Measurements from ENCODE around the gene UNCX.
"Not testable (repeated sequence)": the region's sequence is repeated elsewhere in the genome, so short reads cannot be mapped to it uniquely, and the experiment has no call there.

The UNCX gene

DNA sequence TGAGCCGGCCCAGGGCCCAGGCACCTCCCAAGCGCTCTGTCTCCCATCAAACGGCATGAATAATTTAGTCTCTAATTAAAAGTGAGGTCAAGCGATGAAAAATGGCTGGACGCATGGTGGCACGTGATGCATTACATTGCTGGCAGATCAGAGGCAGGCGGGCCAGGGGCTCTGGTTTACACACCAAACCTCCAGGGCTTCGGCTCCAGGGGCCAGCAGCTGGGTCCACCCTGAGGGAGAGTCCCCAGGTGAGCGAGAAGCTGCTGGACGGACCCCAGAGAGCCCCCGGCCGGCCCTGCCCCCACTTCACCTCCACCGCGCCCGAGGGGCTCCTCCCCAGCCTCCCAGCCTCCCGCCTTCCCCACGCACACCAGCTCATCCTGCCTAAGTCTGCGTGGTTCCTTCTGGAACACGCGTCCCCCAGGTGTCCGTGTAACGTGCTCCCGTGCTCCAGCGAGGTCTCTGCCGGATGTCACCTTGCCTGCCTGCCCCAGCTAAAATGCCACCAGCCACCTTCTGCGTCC is 23.2 kb downstream of the UNCX start:
- FAIRE-seq (peak; percentile 67), DNase-seq (ENCODE audit: low spot score) (no peak)

DNA sequence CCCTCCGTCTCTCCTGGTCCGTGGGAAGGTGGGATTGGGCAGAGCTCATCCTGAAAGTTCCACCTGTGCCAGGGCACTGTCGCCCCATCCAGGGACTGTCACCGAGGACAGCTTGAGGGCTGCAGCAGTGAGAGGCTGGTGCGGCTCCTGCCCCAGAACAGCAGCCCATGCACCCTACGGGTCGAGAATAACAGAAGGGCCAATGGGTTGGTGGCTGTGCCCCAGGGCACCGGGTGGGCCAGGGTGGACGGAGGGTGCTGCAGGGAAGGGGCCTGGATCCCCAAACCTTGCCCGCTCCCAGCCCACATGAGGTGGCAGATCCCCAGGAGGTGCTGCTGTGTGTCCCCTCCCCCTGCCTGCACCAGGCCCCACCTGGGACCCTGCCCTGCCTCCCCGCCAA is 23.9 kb downstream of the UNCX start:
- no peak for DNase-seq (ENCODE audit: low spot score)
- peak; percentile 89 for FAIRE-seq

DNA sequence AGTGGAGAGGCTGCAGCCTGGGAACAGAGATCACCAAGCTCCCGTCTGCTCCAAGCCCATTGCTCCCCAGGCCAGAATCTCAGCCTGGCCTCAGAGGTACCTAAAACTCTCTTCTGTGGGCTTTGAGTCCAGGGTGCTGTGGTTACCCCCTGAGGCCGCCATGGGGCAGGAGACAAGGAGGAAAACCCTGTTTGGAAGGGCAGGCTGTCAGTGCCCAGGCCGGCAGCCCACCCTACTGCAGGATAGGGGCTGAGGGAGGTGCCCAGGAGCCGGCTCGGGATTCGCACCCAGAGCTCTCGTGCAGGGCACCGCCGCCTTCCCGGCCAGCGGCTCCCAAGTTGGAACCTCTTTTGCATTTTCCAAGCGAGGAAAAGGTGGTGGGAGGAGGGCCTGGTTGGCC is 24.5 kb downstream of the UNCX start:
- DNase-seq (ENCODE audit: low spot score) (no peak), FAIRE-seq (no peak)

DNA sequence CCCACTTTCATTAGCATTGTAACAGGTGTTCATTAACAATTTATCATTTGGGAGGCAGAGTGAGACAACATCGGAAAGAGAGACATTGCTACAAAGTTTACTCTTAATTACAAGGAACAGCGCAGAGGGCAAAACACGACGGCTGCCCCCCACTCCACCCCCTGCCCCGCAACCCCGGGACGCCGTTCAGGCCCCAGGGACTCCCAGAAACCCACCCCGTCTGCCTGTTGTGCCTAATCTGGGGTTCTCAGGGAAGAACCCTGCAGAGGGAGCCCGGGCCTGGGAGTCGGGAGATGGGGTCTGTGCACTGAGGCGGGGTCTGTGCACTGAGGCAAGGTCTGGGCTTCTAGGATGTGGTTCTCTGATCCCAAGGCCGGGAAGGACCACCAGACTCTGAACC is 25.2 kb downstream of the UNCX start:
- no peak for DNase-seq (ENCODE audit: low spot score)
- FAIRE-seq = no peak

DNA sequence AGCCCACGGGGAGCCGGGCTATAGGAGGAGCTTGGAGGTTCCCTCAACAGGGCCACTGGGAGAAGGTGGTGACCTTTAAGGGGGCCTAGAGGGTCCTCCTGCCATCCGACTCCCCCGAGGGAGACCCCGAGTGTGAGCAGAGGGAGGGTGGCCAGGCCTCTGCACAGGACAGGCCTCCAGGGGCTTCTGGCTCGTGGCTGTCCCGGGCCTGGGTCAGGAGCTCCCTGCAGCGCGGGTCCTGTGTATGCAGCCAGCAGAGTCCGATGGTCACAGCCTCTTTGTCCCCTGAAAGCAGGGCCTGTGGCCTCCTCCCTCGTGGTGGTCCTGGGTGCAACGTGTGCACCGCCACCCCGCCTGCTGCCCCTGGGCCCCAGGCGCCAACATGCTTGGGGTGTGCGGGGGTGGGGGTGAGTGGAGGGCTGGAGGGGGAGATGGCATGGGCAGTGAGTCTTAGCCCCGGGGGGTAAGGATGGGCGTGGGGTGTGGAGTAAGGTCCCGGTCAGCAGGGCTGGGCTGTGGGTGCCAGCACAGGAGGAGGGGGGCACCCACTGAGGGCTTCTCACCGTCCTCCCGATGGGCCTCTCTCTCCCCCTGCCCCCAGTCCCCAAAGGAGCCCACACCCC is 27.1 kb downstream of the UNCX start:
- no peak for DNase-seq (ENCODE audit: low spot score)
- FAIRE-seq = peak; percentile 58

DNA sequence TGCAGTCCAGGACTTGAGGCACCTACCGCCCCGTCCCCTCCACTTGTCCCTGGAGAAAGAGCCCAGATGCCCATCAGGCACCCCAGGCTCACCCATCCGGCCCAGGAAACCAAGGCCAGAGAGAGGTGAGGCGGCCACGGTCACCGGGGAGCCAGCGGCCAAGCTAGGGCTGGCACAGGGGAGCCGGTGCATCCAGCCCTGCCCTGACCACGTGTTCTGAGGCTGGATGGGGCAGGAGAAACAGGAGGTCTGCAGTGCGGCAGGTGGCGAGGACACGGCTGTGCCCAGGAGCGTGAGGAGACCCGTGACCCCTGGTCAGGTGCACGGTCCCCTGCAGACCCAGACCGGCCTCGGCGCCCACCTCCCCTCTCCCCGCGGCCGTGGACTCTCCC is 27.6 kb downstream of the UNCX start:
- DNase-seq (ENCODE audit: low spot score) (no peak), FAIRE-seq (peak; percentile 55)

DNA sequence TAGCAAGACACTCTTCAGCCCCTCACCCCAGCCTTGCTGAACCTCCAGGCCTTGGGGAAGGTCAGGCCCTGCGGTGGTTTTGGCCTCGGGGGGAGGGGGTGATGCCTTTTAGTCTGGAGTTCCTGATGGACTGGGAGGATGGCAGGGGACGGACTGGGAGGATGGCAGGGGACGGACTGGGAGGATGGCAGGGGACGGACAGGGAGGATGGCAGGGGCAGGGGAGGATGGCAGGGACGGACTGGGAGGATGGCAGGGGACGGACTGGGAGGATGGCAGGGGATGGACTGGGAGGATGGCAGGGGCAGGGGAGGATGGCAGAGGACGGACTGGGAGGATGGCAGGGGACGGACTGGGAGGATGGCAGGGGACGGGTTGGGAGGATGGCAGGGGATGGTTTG is 28.4 kb downstream of the UNCX start:
- not testable (repeated sequence) for DNase-seq (ENCODE audit: low spot score)
- peak; percentile 100 for FAIRE-seq

DNA sequence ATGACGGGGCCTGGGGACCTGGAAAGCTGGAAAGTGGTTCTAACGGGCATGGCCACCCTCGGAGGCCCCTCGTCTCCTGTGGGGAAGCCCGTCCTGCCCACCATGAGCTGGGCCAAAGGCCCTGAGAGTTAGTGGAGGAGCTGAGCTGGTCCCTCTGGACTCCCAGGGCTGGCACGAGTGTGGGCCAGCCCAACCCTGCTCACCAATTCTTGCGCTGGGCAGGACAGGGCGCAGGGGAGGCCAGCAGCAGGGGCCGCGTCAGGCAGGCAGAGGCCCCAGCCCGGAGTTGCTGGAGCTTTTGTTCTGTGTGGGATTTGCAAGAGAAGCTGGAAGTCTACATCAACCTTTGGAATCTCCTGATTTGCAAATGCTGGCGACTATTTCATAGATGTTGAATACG is 29.8 kb downstream of the UNCX start:
- DNase-seq (ENCODE audit: low spot score) (no peak), FAIRE-seq (no peak)

DNA sequence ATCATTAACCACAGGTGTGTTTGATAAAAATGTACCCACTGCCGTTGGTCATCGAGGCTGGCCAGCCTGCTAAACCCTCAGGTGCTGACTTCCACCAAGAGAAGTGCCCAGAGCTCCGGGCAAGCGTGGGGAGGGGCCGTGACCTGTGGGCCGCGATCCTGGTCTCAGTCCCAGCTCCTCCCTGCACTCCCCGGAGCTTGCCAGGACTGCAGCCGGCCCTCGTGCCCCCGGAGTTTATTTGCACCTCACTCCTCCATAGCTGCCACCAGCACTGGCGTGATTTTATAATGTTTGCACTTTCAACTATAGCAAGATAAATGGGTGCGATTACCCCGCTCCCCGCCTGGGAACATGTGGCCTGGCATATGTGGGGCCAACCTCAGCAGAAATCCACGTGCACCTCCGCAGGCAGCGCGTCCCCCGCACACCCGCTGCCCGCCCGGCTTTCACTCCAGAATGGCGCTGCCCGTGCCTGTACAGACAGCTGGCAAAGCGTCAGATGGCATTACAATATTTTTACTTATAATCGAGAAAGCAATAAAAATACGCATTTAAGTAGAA is 30.8 kb downstream of the UNCX start:
- FAIRE-seq (peak; percentile 93), DNase-seq (ENCODE audit: low spot score) (no peak)

DNA sequence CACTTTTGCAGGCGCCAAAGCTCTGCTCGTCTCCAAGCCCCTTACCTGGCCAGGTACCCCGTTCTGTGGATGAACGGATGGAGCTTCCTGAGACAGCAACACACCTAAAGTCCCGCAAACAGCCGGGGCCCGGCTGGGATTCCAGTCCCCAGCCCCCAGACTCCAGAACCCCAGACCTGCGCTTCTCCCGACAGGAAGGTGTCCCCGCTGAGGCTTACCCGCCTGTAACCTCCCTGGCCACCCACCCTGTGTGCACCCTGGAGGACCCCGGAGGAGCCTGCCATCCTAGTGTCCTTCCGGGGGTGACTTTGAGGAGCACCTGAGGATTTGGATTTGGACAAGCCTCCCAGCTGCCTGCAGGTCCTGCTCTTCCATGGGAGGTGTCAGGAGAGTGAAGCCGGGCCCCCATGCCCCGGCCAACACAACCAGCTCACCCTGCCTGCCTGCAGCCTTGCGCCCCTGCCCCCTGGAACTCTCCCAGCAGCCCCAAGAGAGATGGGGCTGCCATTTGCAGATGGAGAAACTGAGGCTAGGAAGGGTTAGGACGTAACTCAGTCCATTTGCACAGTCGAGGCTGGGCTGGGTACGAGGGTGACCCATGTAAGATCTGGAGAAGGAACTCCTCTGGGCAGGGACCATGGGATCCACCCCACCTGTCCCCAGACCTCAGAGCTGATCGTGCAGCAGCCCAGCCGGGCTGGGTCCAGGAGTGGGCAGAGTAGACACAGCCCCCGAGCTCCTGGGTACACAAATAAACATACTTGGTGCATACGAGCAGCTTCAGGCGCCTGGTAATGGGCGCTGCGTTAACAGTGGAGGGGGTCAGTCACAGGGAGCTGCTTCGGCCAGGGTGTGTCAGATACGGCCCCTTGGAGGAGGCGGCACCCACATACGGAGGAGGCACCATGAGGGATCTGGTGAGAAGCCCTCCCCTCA is 31.9 kb downstream of the UNCX start:
- DNase-seq (ENCODE audit: low spot score) (no peak), FAIRE-seq (peak; percentile 77)

DNA sequence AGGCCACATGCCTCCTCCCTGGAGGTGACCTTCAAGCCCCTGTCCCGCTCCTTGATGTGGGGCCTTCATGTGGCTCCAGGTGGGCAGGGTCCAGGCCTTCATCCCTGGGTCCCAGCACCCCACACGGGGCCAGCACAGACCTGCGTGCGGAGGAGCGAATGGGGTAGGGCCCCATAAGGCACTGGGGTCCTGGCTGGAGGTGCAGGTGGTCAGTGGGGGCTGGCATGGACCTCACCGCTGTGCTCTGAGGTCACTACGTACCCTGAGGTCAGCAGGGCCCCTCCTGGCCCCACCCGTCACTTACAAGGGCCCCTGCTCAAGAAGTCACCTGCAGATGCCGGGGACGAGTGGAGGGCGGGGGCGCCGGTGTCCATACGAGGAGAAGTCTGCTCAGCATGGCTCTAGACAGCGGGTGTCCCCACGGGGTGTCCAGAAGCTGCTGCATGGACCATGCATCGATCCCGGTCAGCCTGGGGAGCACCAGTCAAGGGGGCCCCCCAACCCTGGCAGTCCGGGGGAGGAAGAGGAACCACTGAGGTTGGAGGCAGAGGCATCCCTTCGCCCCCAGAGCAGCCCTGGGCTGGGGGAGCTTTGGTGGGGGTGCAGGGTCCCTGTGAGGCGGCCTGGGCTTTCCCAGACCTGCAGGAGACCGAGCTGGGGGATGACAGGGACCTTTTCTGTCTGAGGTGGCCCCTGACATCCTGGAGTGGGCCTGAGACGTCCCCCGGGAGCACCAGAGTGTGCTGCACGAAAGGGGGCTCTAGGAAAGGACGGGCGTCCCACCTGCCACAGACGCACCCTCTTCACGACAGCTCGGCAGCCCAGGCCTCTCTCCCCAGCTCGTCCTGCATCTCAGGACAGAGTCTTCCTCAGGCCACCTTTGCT is 34.6 kb downstream of the UNCX start:
- peak; percentile 32 for FAIRE-seq

DNA sequence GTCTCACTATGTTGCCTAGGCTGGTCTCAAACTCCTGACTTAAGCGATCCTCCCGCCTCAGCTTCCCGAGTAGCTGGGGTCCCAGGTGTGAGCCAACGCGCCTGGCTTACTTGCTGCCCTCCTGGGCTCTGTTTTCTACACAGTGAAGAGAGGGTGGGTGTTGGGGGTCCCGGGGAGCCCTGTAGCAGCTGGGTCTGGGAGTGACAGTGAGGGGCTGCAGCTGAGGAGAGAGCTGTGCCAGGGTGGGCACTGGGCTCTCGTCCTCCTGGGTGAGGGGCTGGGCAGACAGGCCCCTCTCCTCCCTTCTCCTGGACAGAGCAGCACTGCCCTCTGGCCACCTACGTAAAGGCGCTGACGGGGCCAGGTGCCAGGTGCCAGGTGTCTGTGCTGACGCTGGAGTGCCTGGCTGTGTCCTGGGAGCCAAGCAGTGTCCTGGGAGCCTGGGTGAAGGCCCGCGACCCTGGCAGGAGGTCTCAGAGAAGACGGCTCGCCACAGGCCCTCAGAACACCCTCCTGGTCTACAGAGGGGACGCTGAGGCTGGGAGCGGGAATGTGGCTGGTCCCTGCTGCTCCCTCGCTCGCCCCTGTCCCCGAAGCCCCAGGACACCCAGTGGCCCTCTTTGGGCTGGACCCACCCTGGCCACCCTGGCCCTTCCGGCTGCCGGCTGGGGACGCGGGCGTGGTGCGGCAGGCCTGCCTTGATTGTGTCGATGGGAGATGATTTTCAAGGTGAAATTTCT is 35.6 kb downstream of the UNCX start:
- peak; percentile 30 for FAIRE-seq
- DNase-seq (ENCODE audit: low spot score) = no peak

More for the DNA sequence above, 34.6 kb downstream of the UNCX start:
- no peak for DNase-seq (ENCODE audit: low spot score)

DNA sequence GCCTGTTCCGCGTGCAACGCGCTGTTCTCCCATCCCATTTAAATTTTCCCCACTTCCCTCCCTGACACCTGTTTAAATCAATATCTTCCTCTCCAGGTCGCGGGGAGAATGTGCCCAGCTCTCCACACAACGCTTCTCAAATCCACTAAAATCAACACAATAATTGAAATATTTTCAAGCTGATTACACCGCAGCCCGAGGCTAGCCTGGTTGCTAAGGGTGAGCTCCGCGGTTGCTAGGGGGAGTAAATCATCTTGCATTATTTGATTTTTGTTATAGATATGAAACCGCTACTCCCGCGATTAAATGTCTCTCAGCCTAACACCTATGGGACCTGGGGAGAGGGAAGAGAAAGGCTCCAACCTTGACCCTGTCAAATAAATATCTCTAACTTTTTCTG is 36.2 kb downstream of the UNCX start:
- peak; percentile 76 for FAIRE-seq
- no peak for DNase-seq (ENCODE audit: low spot score)

DNA sequence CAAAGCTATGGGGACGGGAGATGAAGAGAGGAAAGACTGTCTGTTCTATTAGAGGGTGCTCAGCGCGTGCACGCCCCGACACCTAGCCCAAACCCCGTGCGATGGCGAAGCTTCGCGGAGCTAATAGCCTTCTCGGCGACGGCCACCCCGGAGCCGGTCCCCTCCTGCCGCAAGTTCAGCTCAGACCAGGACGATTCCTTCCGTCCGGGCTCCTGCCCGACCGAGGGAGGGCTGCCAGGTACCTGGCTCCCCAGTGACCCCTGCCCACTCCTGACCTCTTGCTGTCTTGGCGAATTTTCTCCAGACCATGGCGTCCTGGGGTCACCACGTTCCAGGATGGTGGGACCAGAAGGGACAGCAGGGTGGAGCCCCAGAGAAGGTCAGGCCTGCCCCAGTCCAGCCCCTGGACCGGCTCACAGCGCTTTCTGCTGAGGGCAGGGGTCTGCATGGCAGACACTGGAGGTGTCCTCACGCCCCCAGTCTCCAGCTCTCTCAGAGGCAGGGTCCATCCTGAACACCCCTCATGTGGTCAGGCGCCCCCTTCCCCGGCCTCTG is 36.7 kb downstream of the UNCX start:
- DNase-seq (ENCODE audit: low spot score) (no peak), FAIRE-seq (no peak)

DNA sequence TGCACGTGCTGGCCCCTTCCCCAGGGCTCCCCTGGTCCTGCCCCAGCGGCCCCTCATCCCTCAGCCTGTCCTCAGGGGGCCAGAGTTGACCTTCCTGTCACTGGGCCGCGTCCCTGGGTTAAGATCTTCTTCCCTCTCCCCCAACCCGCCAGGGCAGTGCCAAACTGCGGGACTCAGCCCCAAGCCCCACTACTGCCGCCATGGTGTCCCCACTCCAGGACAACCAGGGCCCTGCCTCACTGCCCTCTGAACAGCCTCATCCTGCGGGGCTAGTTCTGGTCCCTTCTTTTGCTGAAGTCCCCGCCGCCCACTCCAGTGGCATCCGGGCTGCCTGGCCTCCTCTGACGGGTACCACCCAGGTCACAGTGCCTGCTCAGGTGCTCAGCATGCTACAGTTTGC is 37.5 kb downstream of the UNCX start:
- DNase-seq (ENCODE audit: low spot score) = no peak
- peak; percentile 32 for FAIRE-seq

DNA sequence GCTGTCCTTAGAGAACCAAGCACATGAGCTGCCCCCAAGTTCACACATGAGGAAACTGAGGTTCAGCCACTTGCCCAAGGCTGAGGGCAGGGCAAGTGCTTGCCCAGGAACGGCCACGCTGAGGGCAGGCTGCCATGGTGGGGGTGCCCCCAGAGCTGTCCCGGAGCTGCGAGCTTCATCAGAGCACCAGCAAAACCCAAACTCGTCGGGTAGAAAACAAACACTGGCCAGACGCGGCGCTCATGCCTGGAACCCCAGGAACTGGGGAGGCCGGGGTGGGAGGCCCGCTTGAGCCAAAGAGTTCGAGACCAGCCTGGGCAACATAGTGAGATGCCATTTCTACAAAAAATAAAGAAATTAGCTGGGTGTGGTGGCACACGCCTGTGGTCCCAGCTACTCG is 38.4 kb downstream of the UNCX start:
- FAIRE-seq = peak; percentile 23
- no peak for DNase-seq (ENCODE audit: low spot score)

DNA sequence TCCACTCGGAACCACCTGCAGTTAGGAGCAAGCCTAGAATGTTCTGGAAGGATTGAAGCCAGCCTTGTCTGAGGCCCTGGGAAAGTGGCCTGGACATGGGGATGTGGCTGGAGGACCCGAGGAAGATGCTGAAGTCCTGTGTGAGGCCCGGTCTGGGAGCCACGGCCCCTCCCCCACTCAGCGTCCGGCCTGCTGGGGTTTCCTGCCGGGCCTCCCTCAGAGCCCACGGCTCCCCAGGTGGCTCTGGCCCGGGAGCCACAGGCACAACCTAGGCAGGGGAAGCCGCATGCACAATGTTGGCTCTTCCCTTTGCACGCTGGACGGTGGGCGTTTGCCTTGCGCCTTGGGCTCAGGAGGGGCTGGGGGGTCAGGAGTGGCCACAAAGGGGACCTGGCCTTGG is 39.0 kb downstream of the UNCX start:
- FAIRE-seq (no peak), DNase-seq (ENCODE audit: low spot score) (no peak)

DNA sequence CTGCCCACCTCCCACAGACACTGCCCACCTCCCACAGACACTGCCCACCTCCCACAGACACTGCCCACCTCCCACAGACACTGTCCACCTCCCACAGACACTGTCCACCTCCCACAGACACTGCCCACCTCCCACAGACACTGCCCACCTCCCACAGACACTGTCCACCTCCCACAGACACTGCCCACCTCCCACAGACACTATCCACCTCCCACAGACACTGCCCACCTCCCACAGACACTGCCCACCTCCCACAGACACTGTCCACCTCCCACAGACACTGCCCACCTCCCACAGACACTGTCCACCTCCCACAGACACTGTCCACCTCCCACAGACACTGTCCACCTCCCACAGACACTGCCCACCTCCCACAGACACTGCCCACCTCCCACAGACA is 39.5 kb downstream of the UNCX start:
- FAIRE-seq = peak; percentile 100
- DNase-seq (ENCODE audit: low spot score) = not testable (repeated sequence)

DNA sequence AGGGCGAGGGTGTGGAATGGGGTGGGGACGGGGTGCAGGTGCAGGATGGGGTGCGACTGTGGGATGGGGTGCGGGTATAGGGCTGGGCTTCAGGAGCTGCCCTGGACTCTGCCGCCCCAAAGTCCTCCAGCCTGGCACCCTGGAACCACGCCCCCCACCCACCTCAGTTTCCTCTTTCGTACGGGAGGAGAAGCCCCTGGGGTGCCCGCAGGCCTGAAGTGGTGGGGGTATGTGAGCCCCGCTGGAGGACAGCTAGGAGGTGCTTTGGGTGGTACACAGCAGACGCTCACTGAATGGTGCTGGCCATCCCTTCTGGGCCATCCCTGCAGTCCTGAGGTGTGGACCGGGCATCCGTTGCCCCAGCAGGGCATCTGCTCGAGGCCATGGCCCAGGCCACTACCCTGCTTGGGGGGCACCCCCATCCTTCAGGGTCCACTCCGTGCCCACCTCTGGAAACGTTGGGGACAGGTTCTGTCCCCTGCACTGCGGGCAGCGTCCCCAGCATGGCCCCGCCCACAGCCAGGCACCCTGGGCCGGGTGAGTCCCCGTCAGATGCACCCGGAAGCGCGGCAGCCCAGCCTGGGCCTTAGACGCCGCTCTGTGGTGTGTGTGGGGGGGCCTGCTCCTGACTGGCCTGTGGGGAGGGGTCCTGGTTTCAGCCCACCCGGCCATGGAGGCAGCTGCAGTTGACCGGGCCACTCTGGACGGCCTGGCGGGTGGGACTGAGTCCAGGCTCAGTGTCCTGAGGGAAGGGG is 41.6 kb downstream of the UNCX start:
- DNase-seq (ENCODE audit: low spot score) (no peak), FAIRE-seq (peak; percentile 74)
